Coronary artery (tissue), 2 donors: ENCODE measurements around the gene ZNF280A.

Experiments used
- DNase-seq: peaks from one replicate; pipeline ENCODE4 v3.0.0-alpha.2; 2017; ENCODE audit warnings: low spot score
- H3K27ac ChIP-seq, 2 donors: fragments of 200-600 bp; sonication (generic); one replicate each; pipeline ENCODE4 v1.5.1; 2016 to 2019
- H3K4me3 ChIP-seq: fragments of 200-600 bp; sonication (generic); 2 replicates; pipeline ENCODE4 v1.5.1; 2016; ENCODE audit warnings: mild to moderate bottlenecking, moderate library complexity
- TF ChIP-seq, protein P1 (sequence below): fragments of 200-600 bp; sonication (generic); IDR thresholded peaks from one replicate; pipeline ENCODE4 v1.5.1; 2019; ENCODE audit warnings: antibody characterized with exemption

Gene ZNF280A

DNA sequence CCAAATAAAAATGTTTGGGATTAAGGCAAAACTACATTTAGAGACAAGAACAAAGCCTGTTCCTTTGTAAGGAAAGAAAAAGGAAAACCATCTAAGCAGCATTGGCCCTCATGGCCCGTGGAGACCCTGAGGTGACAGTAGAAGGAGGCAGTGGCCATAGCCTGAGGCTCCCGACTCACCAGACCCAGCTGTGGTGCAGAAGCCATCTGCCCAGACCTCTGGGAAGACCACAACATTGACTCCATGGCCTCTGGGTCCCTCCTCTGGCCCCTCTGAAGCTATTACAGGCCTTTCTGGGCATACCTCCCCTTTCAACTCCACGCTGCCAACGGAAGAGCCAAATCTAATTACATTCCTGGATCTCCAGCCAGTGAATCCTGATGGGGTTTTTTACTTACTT is 32.6 kb upstream of the ZNF280A start:
- no peak overlapping the region for H3K27ac ChIP-seq
- H3K4me3 ChIP-seq, result no peak overlapping the region
- TF ChIP-seq, protein P1, sequence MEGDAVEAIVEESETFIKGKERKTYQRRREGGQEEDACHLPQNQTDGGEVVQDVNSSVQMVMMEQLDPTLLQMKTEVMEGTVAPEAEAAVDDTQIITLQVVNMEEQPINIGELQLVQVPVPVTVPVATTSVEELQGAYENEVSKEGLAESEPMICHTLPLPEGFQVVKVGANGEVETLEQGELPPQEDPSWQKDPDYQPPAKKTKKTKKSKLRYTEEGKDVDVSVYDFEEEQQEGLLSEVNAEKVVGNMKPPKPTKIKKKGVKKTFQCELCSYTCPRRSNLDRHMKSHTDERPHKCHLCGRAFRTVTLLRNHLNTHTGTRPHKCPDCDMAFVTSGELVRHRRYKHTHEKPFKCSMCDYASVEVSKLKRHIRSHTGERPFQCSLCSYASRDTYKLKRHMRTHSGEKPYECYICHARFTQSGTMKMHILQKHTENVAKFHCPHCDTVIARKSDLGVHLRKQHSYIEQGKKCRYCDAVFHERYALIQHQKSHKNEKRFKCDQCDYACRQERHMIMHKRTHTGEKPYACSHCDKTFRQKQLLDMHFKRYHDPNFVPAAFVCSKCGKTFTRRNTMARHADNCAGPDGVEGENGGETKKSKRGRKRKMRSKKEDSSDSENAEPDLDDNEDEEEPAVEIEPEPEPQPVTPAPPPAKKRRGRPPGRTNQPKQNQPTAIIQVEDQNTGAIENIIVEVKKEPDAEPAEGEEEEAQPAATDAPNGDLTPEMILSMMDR, result no peak
- no peak for DNase-seq

DNA sequence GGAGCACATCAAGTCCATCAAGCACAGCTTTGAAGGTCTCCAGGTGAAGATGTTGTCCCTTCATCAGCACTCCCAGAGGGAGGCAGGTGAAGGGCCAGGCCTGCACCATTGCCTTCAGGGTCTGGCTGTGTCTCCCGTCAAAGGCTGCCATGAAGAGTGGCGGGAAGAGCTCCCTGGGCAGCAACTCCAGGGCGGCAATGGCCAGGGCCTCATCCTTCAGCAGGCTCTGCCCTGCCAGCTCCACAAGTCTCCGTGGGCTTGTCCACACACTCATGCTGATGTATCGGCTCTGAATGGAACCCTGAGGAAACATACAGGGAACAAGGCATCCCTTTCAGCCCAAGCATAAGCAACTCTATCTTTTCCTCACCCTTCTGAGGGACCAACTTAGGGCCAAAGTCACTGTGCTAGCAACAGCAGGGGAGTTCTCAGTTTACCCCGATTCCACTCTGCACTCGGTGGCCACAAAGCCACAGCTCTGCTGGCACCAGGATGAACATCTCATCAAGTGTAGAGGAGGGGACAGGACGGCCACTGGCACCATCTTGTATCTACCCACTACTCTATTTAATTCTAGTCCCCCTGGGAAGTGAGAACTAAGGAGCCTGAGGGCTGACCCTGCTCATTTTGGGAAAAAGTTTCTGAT is 30.8 kb upstream of the ZNF280A start:
- Histone ChIP-seq H3K27ac (no peak overlapping the region), H3K4me3 (no peak overlapping the region)
- no peak for DNase-seq
- TF ChIP-seq, protein P1, result no peak

DNA sequence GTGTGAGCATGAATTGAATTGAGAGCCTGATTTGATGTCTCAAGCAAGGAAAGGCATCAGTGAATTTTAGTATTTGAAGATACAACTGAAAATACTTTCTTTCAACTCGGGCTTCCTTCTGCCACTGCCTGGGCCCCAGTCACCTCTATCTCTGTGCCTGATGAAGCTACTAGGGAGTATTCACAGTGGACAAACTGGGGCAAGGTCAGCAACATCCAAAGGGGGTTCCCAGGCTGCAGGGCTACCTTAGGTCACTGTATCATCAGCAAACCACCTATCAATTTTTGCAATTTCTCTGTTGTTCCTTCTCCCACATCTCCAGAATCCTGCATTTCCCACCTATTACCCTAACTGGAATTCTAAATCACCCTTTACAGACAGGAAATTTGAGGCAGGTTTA is 28.8 kb upstream of the ZNF280A start:
- Histone ChIP-seq H3K4me3 (no peak overlapping the region), H3K27ac (no peak overlapping the region)
- TF ChIP-seq, protein P1, result no peak
- DNase-seq, result no peak

DNA sequence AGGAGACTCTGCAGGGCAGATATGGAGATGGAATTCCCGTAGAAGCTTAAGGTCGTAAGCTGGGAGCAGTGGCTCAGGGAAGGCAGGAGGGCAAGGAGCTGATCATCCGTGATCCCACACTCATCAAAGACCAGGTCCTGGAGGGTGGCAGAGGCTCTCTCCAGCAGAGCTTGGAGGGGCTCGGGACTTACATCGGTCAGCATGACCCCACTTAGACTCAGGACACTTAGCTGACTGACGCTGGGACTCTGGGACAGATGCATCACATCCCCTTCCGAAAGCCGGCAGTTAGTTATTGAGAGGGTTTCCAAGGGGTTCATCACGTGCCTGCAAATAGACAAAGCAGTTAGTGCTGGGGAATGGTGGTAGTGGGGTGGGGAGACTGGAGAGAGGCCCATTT is 28.2 kb upstream of the ZNF280A start:
- Histone ChIP-seq H3K27ac (no peak overlapping the region), H3K4me3 (no peak overlapping the region)
- DNase-seq, result no peak
- TF ChIP-seq, protein P1, result no peak

DNA sequence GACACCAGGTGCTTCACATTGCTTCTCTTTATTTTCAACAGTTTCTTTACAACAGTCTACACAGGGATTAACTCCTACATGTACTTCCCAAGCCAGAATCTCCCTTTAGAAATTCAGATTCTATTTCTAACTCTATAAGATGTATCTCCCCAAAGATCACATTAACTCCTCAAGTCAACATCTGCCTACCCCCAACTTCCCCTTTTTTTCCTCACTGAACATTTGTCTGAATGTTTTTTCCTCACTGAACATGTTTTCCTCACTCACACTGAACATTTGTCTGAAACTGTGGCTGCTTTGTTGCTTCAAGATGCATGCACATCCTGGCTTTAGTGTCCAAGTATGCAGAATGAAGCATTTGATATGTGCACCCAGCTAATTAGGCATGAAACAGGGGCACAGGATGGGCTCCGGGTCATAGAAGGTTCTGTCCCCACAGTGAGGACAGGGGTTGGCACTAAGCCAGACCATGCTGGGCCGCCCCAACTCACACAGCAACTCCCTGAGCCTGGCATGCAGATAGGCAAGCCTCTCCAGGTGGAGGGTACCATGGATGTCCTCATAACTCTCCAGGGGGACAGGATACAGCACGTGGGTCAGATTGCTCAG is 27.7 kb upstream of the ZNF280A start:
- H3K4me3 ChIP-seq, result no peak overlapping the region
- TF ChIP-seq, protein P1, result no peak
- no peak overlapping the region for H3K27ac ChIP-seq
- DNase-seq, result no peak

DNA sequence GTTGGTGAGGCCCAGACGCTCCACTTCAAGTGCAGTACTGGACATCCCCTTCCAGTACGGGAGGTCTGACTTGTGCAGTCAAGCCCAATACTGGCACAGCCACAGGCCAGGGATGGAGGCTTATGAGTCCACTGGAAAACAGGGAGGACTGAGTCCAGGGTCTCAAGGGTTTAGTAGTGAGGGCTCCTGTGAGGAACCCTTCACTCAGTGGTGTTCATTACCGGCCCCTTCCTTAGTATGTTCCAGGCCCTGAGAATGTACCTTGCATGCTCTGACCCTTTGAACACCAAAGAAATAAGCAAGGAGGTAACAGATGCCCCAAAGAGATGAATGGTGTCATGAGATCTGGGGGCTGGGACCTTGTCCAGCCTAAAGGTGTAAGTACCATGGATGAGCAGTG is 27.2 kb upstream of the ZNF280A start:
- TF ChIP-seq, protein P1, result no peak
- H3K4me3 ChIP-seq, result no peak overlapping the region
- no peak for DNase-seq
- no peak overlapping the region for H3K27ac ChIP-seq

DNA sequence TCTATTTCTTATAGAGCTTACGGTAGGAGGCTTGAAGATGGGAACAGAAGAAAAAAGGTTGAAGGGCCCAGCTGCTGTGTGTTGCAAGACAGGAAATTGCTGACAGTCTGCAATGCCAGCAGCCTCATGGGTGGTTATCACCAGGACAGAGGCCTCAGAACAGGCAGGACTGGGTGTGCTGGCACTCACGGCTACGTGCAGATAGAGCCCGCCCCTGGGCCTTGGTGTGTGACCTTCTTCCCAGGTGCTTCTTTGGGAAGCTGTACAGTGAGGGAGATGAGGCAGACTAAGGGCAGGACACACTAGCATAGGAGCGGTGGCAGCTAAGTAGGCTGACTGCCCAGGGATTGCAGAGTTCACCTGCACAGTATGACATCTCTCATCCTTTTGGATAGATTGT is 26.4 kb upstream of the ZNF280A start:
- Histone ChIP-seq H3K27ac (no peak overlapping the region), H3K4me3 (no peak overlapping the region)
- TF ChIP-seq, protein P1, result no peak
- DNase-seq, result no peak
